ENCODE measurements around the gene GAGE10.

DNA sequence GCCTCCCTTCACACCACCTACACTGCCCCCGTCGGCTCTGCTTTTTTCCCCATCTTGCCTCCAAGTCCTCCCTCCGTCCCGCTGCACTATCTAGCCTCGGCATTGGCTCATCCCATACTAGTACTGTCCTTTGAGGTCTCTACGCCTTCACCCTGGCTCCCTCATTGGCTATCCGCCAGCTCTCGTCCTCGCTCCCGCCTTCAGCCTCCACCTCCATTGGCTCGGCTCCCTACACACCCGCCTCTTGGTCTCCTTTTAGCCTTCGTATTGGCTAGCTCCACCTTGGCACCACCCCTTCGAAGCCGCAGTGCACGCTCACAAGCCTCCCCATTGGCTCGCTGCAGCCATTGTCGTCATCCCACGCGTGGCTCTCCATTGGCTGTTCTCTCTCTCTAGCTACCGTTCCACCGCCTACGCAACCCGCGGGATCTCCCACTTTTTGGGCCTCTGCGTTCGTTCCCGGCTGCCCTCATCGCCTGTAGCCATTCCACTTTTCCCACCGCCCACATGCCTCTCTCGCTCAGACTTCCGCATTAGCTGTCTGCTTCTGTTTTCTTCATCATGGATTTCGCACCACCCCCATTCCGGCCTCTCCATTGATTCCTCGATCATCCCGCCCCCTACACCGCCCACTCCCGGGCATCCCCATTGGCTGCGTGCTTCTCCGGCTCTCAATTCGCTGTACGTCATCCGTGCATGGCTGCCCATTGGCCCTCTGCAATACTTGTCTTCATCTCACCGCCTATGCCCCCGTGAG, 34.3 kb upstream of the GAGE10 start:
- TF ChIP-seq POLR2AphosphoS5 (IDR thresholded peaks at IDR 0.05): no peak
- TF ChIP-seq, protein P1, sequence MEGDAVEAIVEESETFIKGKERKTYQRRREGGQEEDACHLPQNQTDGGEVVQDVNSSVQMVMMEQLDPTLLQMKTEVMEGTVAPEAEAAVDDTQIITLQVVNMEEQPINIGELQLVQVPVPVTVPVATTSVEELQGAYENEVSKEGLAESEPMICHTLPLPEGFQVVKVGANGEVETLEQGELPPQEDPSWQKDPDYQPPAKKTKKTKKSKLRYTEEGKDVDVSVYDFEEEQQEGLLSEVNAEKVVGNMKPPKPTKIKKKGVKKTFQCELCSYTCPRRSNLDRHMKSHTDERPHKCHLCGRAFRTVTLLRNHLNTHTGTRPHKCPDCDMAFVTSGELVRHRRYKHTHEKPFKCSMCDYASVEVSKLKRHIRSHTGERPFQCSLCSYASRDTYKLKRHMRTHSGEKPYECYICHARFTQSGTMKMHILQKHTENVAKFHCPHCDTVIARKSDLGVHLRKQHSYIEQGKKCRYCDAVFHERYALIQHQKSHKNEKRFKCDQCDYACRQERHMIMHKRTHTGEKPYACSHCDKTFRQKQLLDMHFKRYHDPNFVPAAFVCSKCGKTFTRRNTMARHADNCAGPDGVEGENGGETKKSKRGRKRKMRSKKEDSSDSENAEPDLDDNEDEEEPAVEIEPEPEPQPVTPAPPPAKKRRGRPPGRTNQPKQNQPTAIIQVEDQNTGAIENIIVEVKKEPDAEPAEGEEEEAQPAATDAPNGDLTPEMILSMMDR (IDR thresholded peaks at IDR 0.05): no peak
- no peak for TF ChIP-seq POLR2A (IDR thresholded peaks at IDR 0.05)

Data from suprapubic skin (tissue), 4 donors.